HG03342 (cell line): ENCODE data around the gene PDPN.

Experiments
- ATAC-seq: cut with Tn5 transposase; IDR thresholded peaks from one replicate; pipeline ENCODE4 v1.9.1; 2021; ENCODE audit warnings: mild to moderate bottlenecking, moderate library complexity; ENCODE audit not compliant: unreplicated experiment

The PDPN gene

GRCh38 chr1:13616234-13616633 is 32.6 kb downstream of the PDPN start:
- ATAC-seq, result no peak

- no peak for ATAC-seq
Measured at GRCh38 chr1:13617108-13617507, 33.5 kb downstream of the PDPN start.

- ATAC-seq, result no peak
Measured at GRCh38 chr1:13617773-13618172, 34.1 kb downstream of the PDPN start.

- ATAC-seq, result no peak
Measured at GRCh38 chr1:13618483-13618882, 34.9 kb downstream of the PDPN start.

- ATAC-seq, result no peak
Measured at GRCh38 chr1:13619909-13620308, 36.3 kb downstream of the PDPN start.

GRCh38 chr1:13620825-13621224 is 37.2 kb downstream of the PDPN start:
- no peak for ATAC-seq

- ATAC-seq, result no peak
Measured at GRCh38 chr1:13622446-13622845, 38.8 kb downstream of the PDPN start.

GRCh38 chr1:13623021-13623637 is 39.5 kb downstream of the PDPN start:
- ATAC-seq, result no peak

GRCh38 chr1:13624526-13624925 is 40.9 kb downstream of the PDPN start:
- ATAC-seq, result no peak

GRCh38 chr1:13627127-13627526 is 43.5 kb downstream of the PDPN start:
- ATAC-seq, result no peak

- ATAC-seq, result no peak
Measured at GRCh38 chr1:13628218-13628617, 44.6 kb downstream of the PDPN start.

- no peak for ATAC-seq
Measured at GRCh38 chr1:13628711-13629110, 45.1 kb downstream of the PDPN start.

- no peak for ATAC-seq
Measured at GRCh38 chr1:13642306-13643004, 58.8 kb downstream of the PDPN start.

GRCh38 chr1:13643017-13643416 is 59.4 kb downstream of the PDPN start:
- no peak for ATAC-seq

- no peak for ATAC-seq
Measured at GRCh38 chr1:13646521-13646920, 62.9 kb downstream of the PDPN start.

GRCh38 chr1:13651279-13651678 is 67.6 kb downstream of the PDPN start:
- no peak for ATAC-seq

- ATAC-seq, result no peak
Measured at GRCh38 chr1:13652238-13652637, 68.6 kb downstream of the PDPN start.

- ATAC-seq, result no peak
Measured at GRCh38 chr1:13661539-13661938, 77.9 kb downstream of the PDPN start.

GRCh38 chr1:13662493-13662892 is 78.9 kb downstream of the PDPN start:
- no peak for ATAC-seq

GRCh38 chr1:13663969-13664368 is 80.3 kb downstream of the PDPN start:
- ATAC-seq, result no peak

GRCh38 chr1:13664451-13664850 is 80.8 kb downstream of the PDPN start:
- ATAC-seq, result no peak

GRCh38 chr1:13666317-13666716 is 82.7 kb downstream of the PDPN start:
- ATAC-seq, result no peak
